HG02852 (cell line): ENCODE results near the gene PRR18.

Experiments used
- ATAC-seq: cut with Tn5 transposase; IDR thresholded peaks from one replicate; pipeline ENCODE4 v1.9.1; 2021; ENCODE audit warnings: mild to moderate bottlenecking, moderate library complexity; ENCODE audit not compliant: unreplicated experiment

PRR18 gene

GRCh38 chr6:166278579-166279392 is 29.4 kb downstream of the PRR18 start:
- ATAC-seq, result no peak

- peak; percentile 35 for ATAC-seq
These were observed 30.2 kb downstream of the PRR18 start for GRCh38 chr6:166277892-166278578.

DNA sequence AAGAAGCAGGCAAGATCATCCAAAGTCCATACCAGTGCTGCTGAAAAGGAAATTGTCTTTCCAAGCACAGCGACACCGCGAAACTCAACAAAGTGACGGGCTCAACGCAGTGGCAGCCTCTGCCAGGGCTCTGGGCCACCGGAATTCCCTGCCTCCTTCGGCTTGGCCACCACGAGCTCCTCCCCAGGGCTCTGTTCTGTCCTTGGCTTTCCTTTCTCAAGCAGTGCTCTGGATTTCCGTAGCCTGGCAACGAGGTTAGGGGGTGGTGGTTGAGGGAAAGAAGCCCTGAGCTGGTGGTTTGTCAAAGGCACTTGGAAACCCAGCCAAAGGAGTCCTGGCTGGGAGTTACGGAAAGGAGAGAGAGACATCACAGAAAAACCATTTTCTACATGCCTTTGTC is 31.2 kb downstream of the PRR18 start:
- ATAC-seq, result no peak

GRCh38 chr6:166275714-166276166 is 32.5 kb downstream of the PRR18 start:
- peak; percentile 68 for ATAC-seq

DNA sequence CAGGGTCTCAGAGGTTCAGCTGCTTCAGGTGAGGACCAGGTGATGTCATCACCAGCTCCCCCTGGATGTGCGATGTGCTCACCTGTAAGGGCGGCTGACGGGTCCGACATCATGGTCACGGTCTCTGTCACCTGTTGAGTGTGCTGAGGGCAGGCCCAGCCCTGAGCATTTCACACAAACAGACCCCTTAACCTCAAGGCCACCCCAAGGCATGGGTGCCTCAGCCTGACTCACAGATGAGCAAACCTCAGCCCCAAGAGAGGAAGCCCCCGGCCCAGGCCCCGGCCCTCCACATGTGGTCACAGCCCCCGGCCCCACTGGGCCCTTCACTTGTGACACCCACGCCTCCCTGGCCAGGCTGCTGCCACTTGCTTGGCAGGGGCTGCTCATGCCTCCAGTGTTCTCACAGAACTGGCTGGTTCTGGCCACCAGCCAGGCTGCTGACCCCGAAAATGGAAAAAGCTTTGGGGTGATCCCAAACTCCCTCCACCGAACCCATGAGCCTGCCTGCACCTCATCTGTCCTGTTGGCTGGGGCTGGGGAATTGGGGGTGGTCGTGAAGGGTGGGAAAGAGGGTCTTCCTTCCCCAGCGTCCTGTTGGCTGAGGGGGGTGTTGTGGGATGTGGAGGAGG is 33.3 kb downstream of the PRR18 start:
- no peak for ATAC-seq

GRCh38 chr6:166274163-166274562 is 34.0 kb downstream of the PRR18 start:
- no peak for ATAC-seq

GRCh38 chr6:166271376-166271765 is 36.8 kb downstream of the PRR18 start:
- no peak for ATAC-seq

GRCh38 chr6:166270706-166271375 is 37.4 kb downstream of the PRR18 start:
- no peak for ATAC-seq

GRCh38 chr6:166269301-166270039 is 38.7 kb downstream of the PRR18 start:
- ATAC-seq, result no peak

GRCh38 chr6:166268431-166268830 is 39.8 kb downstream of the PRR18 start:
- ATAC-seq, result no peak

GRCh38 chr6:166267526-166267925 is 40.7 kb downstream of the PRR18 start:
- no peak for ATAC-seq

- no peak for ATAC-seq
These were observed 41.9 kb downstream of the PRR18 start for GRCh38 chr6:166266336-166266735.

DNA sequence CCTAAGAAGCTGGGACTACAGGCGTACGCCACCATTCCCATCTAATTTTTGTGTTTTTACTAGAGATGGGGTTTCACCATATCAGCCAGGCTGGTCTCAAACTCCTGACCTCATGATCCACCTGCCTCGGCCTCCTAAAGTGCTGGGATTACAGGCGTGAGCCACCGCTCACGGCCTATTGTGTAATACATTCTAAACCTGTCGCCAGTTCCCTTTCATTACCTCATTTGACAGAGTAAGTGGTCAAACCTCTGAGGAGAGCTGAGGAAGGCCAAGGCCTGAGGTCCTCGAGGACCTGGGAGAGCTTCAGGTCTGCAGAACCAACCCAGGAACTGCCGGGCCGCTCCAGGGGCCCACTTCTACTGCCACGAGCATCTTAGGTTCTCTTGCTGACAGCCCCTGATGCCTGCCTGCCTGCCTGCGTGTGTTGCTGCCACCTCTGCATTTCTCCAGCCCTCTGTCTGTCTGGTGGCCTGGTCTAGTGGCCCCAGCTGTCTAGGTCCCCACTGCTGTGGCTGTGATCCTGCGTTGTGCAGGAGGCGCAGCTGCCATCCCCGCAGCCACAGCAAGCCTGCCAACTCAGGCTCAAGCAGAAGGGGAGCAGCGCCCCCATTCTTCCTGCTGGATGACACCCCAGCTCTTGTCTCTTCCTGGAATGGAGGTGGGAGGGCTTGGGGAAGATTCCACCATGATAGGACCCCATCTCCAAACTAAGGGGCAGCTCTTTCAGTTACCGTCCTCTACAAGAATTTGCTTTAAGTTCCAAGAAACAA is 45.3 kb downstream of the PRR18 start:
- no peak for ATAC-seq

- no peak for ATAC-seq
These were observed 48.8 kb downstream of the PRR18 start for GRCh38 chr6:166259296-166259977.

DNA sequence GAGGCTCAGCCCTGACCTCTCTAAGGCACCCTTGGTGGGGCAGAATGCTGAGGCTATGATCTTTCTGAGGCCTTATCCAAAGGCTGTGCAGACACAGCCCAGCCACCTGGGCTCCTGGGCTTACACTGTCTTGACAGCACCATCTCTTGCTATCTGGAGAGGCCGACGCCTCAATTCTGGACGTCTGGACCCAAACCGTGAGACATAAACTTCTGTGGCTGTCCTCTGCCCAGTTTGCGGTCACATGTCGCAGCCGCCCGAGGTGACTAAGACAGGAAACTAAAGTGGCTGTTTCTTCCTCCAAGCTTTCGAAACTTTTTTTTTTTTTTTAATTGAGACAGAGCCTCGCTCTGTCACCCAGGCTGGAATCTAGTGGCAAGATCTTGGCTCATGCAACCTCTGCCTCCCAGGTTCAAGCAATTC is 49.3 kb downstream of the PRR18 start:
- ATAC-seq, result peak; percentile 63

DNA sequence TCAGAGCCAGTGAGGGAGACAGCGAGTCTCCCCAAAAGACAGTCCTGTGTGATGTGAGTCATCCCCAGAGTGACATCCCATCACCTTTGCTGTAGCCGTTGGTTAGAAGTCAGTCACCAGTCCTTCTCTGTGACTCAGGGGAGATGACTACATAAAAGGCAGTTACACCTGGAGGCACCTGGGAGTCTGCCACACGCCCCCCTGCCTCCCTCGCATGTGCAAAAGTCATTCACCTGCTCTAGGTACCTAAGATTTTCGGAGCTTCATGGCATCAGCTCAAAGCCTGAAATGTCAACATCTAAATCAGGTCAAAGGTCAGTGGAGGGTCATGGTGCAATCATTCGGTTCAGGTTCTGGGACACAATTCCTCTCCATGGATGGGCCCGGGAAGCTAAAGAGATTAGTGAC is 50.3 kb downstream of the PRR18 start:
- no peak for ATAC-seq
